SK-N-SH (cell line): ENCODE results near the gene MAN2A1. TPM values are rescaled to one million over a fixed set of nuclear protein-coding genes. Genes with fewer than 3 reads are reported as not detected.
A peak's percentile ranks its signal among the peaks of the same experiment; 100 is the strongest.

Experiments used
- CTCF ChIA-PET: fragments of 300-600, 350-600 bp; formaldehyde crosslinking; extraction: SDS; loops from one replicate; lab custom pipeline; 2021; lab: Yijun Ruan, JAX
- POLR2A ChIA-PET: fragments of 350-600 bp; sonication (Branson Sonifier 250); formaldehyde crosslinking; extraction: SDS; loops from one replicate; lab custom pipeline; 2020; ENCODE audit warnings: antibody characterized with exemption, inconsistent platforms; lab: Yijun Ruan, JAX
- DNase-seq: peaks from one replicate; pipeline ENCODE4 v3.0.0; 2012
- H2AFZ ChIP-seq: fragments of 200-600 bp; sonication (generic); 2 replicates; pipeline ENCODE4 v1.8.1; 2016; ENCODE audit warnings: antibody characterized with exemption, mild to moderate bottlenecking, low read depth
- H3F3A ChIP-seq: fragments of 200-600 bp; sonication (generic); replicated peaks from 2 replicates; pipeline ENCODE3; 2016; ENCODE audit warnings: antibody characterized with exemption, mild to moderate bottlenecking; ENCODE audit not compliant: insufficient read depth
- H3K27ac ChIP-seq, 2 experiments: fragments of 200-500 bp in 1 of 2; fragments of 200-600 bp in 1 of 2; sonication (Bioruptor generic) in 1 of 2; sonication (generic), shearing (Covaris generic) in 1 of 2; 2 replicates each; pipeline versions ENCODE4 v1.5.1 to v1.6.1; 2014 to 2016; ENCODE audit warnings: low read depth in 2 of 2, inconsistent platforms in 1 of 2, low read length in 1 of 2, mild to moderate bottlenecking in 1 of 2, mixed read lengths in 1 of 2
- H3K27me3 ChIP-seq: fragments of 200-600 bp; sonication (generic), shearing (Covaris generic); 2 replicates; pipeline ENCODE4 v1.6.1; 2016; ENCODE audit warnings: mixed run types; ENCODE audit not compliant: insufficient read depth
- H3K36me3 ChIP-seq, 2 experiments: fragments of 200-500 bp in 1 of 2; fragments of 200-600 bp in 1 of 2; sonication (Bioruptor generic) in 1 of 2; sonication (generic) in 1 of 2; replicated peaks in 1 of 2; 2 replicates each; pipeline versions ENCODE3 to v1.5.1; 2014 to 2016; ENCODE audit warnings: low read length in 1 of 2, mild to moderate bottlenecking in 1 of 2; ENCODE audit not compliant: insufficient read depth in 2 of 2, control insufficient read depth in 1 of 2
- H3K4me1 ChIP-seq, 2 experiments: fragments of 200-500 bp in 1 of 2; fragments of 200-600 bp in 1 of 2; sonication (Bioruptor generic) in 1 of 2; sonication (generic), shearing (Covaris generic) in 1 of 2; 2 replicates each; pipeline versions ENCODE4 v1.5.1 to v1.6.1; 2014 to 2016; ENCODE audit warnings: low read depth in 1 of 2, low read length in 1 of 2, mixed run types in 1 of 2; ENCODE audit not compliant: insufficient read depth in 2 of 2, control insufficient read depth in 1 of 2
- H3K4me2 ChIP-seq: fragments of 200-600 bp; sonication (generic), shearing (Covaris generic); 2 replicates; pipeline ENCODE4 v1.6.1; 2017; ENCODE audit warnings: mixed run types
- H3K4me3 ChIP-seq, 2 experiments: fragments of 200-500 bp in 1 of 2; fragments of 200-600 bp in 1 of 2; sonication (Bioruptor generic) in 1 of 2; sonication (generic), shearing (Covaris generic) in 1 of 2; 2 replicates each; pipeline versions ENCODE4 v1.5.1 to v1.8.1; 2014 to 2016; ENCODE audit warnings: low read depth in 2 of 2, inconsistent platforms in 1 of 2, low read length in 1 of 2, mild to moderate bottlenecking in 1 of 2, mixed read lengths in 1 of 2, moderate library complexity in 1 of 2
- H3K79me2 ChIP-seq: fragments of 200-600 bp; sonication (generic); 2 replicates; pipeline ENCODE4 v1.8.1; 2017; ENCODE audit warnings: mild to moderate bottlenecking; ENCODE audit not compliant: insufficient read depth
- H3K9ac ChIP-seq: fragments of 200-600 bp; sonication (generic); 2 replicates; pipeline ENCODE4 v1.6.1; 2017; ENCODE audit warnings: mixed run types
- H3K9me2 ChIP-seq: fragments of 200-600 bp; sonication (generic); 2 replicates; pipeline ENCODE4 v1.6.1; 2017; ENCODE audit warnings: mixed run types
- H3K9me3 ChIP-seq: fragments of 200-600 bp; sonication (generic); 2 replicates; pipeline ENCODE4 v1.6.1; 2017; ENCODE audit warnings: mixed run types, mild to moderate bottlenecking, moderate library complexity
- H4K20me1 ChIP-seq: fragments of 200-600 bp; sonication (generic); 2 replicates; pipeline ENCODE4 v1.6.1; 2017; ENCODE audit warnings: mild to moderate bottlenecking, mixed run types; ENCODE audit not compliant: insufficient read depth
- CHD2 ChIP-seq: fragments of 150-350 bp; IDR thresholded peaks from 2 replicates; pipeline ENCODE4 v1.6.1; 2018; ENCODE audit warnings: low read length; ENCODE audit not compliant: partially characterized antibody
- GABPA ChIP-seq: IDR thresholded peaks from 2 replicates; pipeline ENCODE4 v1.4.0; 2012; ENCODE audit warnings: low read depth, mild to moderate bottlenecking
- GATA2 ChIP-seq: sonication (generic); formaldehyde crosslinking; IDR thresholded peaks from 2 replicates; pipeline ENCODE4 v1.5.0; 2020; ENCODE audit warnings: mild to moderate bottlenecking, missing genetic modification reagents
- MEF2A ChIP-seq: IDR thresholded peaks from 2 replicates; pipeline ENCODE4 v1.4.0; 2012; ENCODE audit warnings: low read depth, borderline replicate concordance
- RXRA ChIP-seq: IDR thresholded peaks from 2 replicates; pipeline ENCODE4 v1.4.0; 2012; ENCODE audit warnings: low read depth, mild to moderate bottlenecking, borderline replicate concordance
- WGBS: methylation state at CpG from one replicate; pipeline ENCODE4 v1.1.6; 2017; ENCODE audit warnings: low lambda C conversion rate; 5-methylcytosine and 5-hydroxymethylcytosine counted together
- polyA plus RNA-seq, 3 experiments: library from polyadenylated mRNA; depleted of rRNA; stranded (reverse); fragments of >200 nt; gene quantifications; 2 replicates each; pipeline ENCODE4 v1.2.3, GENCODE V29; 2012
- TF ChIP-seq, protein P1 (sequence below): fragments of 200-600 bp; sonication (generic); IDR thresholded peaks from 2 replicates; pipeline ENCODE4 v1.6.1; 2017; ENCODE audit warnings: antibody characterized with exemption, mild to moderate bottlenecking, moderate library complexity
- TF ChIP-seq, protein P2 (sequence below): fragments of 150-350 bp; IDR thresholded peaks from 2 replicates; pipeline ENCODE4 v1.6.1; 2016; ENCODE audit warnings: mild to moderate bottlenecking, low read depth, low read length

Gene MAN2A1
- polyA plus RNA-seq, 1 of the 3 experiments (the other 2 are of a cell fraction): 19.7 TPM

DNA sequence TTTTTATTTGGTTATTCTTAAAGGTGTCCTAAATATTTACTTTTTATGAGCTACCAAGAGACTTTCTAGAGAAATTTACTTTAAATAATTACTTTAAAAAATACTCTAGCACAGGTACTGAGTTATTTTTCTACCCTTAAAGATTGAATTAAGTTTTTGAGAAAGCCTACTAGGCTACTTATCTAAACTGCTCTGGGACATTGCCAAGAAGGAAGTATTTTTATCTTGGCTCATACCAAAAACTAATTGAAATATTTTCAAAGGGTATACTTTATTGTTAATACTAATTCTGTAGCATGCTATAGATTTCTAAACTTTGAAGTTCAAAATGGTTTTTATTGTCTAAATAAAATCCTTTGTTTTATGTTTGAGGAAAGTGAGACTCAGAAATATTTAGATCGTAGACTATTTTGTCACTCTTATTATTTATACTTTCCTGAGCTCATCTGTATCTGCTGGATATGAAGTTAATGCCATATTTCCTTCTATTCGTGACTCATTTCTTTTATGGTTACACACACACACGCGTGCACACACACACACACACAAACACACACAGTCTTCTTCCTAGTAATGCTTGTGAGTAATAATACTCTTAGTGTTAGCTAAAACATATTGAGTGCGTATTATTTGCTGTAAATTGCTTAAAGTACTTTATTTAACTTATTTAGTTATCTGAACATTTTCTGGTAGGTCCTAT lies 89.5 kb downstream of the MAN2A1 start:
- POLR2A ChIA-PET: no interaction called here
- no peaks in the 10 kb centered on the region for H3K27me3 ChIP-seq
- TF ChIP-seq, protein P1, sequence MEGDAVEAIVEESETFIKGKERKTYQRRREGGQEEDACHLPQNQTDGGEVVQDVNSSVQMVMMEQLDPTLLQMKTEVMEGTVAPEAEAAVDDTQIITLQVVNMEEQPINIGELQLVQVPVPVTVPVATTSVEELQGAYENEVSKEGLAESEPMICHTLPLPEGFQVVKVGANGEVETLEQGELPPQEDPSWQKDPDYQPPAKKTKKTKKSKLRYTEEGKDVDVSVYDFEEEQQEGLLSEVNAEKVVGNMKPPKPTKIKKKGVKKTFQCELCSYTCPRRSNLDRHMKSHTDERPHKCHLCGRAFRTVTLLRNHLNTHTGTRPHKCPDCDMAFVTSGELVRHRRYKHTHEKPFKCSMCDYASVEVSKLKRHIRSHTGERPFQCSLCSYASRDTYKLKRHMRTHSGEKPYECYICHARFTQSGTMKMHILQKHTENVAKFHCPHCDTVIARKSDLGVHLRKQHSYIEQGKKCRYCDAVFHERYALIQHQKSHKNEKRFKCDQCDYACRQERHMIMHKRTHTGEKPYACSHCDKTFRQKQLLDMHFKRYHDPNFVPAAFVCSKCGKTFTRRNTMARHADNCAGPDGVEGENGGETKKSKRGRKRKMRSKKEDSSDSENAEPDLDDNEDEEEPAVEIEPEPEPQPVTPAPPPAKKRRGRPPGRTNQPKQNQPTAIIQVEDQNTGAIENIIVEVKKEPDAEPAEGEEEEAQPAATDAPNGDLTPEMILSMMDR: no peak
- no peak for TF ChIP-seq MEF2A
- TF ChIP-seq RXRA: no peak
- no peak for TF ChIP-seq CHD2
- no peaks in the 10 kb centered on the region for H3F3A ChIP-seq
- H3K79me2 ChIP-seq: 0 out of 2 replicates have a peak, but pooled peaks cover 4% of the 10 kb centered on the region
- CTCF ChIA-PET: interaction anchor here (1.1 kb wide), 1 partner anchor 22 kb away, joined by 3 read pairs; no protein-coding TSS in a partner anchor
- WGBS: 89% methylated on average over 5 of the region's 5 CpGs
- no peak for DNase-seq
- no peak overlapping the region for H3K27ac ChIP-seq
- H3K4me1 ChIP-seq: peaks cover 0 to 8% of the 10 kb centered on the region in 2 experiments; a peak in 2 of 4 replicates
- no peak overlapping the region for H3K4me3 ChIP-seq
- H3K9ac ChIP-seq: no peak overlapping the region
- no peak overlapping the region for H2AFZ ChIP-seq
- H3K4me2 ChIP-seq: no peak overlapping the region
- H3K9me3 ChIP-seq: no peaks in the 10 kb centered on the region
- H3K9me2 ChIP-seq: no peaks in the 10 kb centered on the region
- H3K36me3 ChIP-seq: peaks cover 21 to 34% of the 10 kb centered on the region in 2 experiments
- H4K20me1 ChIP-seq: no peaks in the 10 kb centered on the region

GRCh38 chr5:109784687-109785086 lies 95.0 kb downstream of the MAN2A1 start:
- H4K20me1 ChIP-seq: no peaks in the 10 kb centered on the region
- no peak overlapping the region for H3K4me2 ChIP-seq
- no peak overlapping the region for H3K9ac ChIP-seq
- 72% methylated on average over 2 of the region's 2 CpGs for WGBS
- H3K27me3 ChIP-seq: no peaks in the 10 kb centered on the region
- H3K4me1 ChIP-seq: no peaks in the 10 kb centered on the region
- H3K9me2 ChIP-seq: no peaks in the 10 kb centered on the region
- CTCF ChIA-PET: interaction anchor here (1.0 kb wide), 1 partner anchor 9 kb away, joined by 3 read pairs; no protein-coding TSS in a partner anchor
- H3K27ac ChIP-seq: no peak overlapping the region
- H2AFZ ChIP-seq: no peak overlapping the region
- no peak overlapping the region for H3K4me3 ChIP-seq
- no peaks in the 10 kb centered on the region for H3K79me2 ChIP-seq
- peaks cover 20 to 51% of the 10 kb centered on the region in 2 experiments for H3K36me3 ChIP-seq
- TF ChIP-seq, protein P2, sequence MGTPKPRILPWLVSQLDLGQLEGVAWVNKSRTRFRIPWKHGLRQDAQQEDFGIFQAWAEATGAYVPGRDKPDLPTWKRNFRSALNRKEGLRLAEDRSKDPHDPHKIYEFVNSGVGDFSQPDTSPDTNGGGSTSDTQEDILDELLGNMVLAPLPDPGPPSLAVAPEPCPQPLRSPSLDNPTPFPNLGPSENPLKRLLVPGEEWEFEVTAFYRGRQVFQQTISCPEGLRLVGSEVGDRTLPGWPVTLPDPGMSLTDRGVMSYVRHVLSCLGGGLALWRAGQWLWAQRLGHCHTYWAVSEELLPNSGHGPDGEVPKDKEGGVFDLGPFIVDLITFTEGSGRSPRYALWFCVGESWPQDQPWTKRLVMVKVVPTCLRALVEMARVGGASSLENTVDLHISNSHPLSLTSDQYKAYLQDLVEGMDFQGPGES: no peak
- TF ChIP-seq GABPA (no peak), GATA2 (CRISPR knock-in tag) (0 out of 2 replicates have a peak, but pooled peaks have one; percentile 23), MEF2A (no peak)
- H3K9me3 ChIP-seq: no peaks in the 10 kb centered on the region
- POLR2A ChIA-PET: no interaction called here
- no peaks in the 10 kb centered on the region for H3F3A ChIP-seq
- DNase-seq: peak; percentile 1
